Renal pelvis (tissue), 4 donors: ENCODE results near the gene MED26. TPM values are rescaled to one million over a fixed set of nuclear protein-coding genes. Genes with fewer than 3 reads are reported as not detected.
A peak's percentile ranks its signal among the peaks of the same experiment; 100 is the strongest.

Source experiments
- DNase-seq: peaks from one replicate; pipeline ENCODE4 v3.0.0-alpha.2; 2013
- polyA plus RNA-seq, 3 donors: library from polyadenylated mRNA; unstranded; fragments of 120-200 nt; gene quantifications; one replicate each; pipeline ENCODE4 v1.2.1, GENCODE V29; 2013; ENCODE audit not compliant: insufficient read length in 3 of 3

Gene MED26
- polyA plus RNA-seq, 3 donors: 6.7 to 7.6 (median 7.1) TPM

DNA sequence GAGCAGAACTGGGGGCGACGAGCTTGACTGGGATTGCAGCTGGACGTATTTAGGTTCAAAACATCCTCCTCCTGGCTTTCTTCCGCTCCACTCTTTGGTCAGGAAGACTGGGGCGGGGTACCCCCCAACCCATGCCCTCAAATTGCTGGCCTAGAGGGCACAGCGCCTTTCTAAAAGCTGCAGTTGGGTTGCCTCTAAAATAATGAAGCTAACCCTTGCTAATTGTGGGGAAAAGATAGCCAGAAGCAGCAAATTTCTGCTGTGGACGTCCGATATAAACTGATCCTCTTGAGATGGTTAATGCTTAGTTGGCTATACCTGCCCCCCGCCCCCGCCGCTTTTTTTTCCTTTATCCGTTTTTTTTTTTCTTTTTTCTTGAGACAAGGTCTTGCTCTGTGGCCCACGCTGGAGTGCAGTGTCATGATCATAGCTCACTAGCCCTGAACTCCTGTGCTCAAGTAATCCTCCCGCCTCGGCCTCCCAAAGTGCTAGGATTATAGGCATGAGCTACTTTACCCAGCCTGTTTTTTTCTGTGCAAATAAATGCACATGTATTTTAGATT, 85.0 kb downstream of the MED26 start:
- DNase-seq: no peak

DNA sequence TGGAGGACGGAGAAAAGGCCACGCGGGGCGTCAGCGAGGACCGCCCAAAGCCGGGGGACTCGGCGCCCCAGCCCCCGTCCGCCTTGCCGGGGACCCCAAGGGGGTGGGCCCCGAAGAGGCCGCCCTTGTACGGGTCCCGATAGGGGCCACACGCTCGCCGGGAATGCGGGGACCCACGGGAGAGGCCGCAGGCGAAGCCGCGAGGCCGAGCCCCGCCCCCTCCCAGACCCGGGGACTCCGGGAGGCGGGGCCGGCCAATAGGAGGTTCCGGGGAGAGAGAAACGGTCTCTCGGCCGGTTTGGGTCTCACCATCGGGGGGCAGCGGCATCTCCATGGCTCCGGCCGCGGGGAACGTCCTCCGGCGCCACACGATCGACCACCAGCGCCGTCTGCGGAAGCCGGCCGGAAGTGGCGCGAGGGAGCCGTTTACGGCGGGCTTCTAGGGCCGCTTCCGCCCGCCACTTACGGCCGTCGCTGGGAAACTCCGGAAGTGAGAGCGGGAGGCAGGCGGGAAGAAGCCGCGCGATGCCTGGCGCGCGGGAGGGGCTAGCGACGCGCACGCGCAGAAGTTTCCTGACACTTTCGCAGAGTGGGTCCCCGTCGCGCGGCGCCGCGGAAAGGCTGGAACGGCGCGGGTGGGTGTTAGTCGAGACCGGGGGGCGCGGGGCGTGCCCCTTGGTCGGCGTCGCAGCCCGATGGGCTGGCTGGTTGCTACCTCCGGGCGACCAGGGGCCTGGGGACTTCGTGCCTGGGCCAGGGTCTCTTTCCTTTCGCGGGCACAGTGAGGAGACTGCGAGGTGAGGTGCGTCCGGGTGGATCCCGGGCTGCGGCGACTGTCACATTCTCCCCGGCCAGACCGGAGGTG, 85.7 kb downstream of the MED26 start, which contains the start of gene CHERP:
TSS of gene CHERP (minus strand) at position 393 of the 865 bp plus-strand sequence. CDS start at position 334, 59 bp downstream.
- peak; percentile 95 for DNase-seq

DNA sequence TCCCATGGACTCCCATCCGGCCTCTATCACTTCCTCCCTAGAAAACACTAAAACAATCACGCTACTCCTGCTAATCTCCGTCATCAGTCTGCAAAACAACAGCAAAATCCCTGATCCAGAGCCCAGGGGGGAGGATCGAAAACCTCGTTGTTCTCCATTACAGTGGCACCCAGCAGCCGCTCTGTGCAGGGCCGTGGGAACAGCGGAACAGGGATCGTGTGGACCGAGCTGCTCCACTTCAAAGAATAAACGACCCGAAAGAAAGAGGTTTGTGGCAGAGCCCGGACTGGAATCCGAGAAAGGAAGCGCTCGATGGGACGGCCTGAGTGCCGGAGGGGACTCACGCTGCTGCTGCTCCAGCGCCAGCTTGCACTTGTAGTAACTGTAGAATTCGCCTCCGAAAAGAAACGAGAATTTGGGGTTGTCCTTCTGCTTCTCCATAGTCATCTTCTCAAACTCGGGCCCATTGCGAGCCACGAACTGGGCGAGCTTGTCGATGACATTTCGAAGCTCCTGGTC, 86.4 kb downstream of the MED26 start:
- DNase-seq: no peak

DNA sequence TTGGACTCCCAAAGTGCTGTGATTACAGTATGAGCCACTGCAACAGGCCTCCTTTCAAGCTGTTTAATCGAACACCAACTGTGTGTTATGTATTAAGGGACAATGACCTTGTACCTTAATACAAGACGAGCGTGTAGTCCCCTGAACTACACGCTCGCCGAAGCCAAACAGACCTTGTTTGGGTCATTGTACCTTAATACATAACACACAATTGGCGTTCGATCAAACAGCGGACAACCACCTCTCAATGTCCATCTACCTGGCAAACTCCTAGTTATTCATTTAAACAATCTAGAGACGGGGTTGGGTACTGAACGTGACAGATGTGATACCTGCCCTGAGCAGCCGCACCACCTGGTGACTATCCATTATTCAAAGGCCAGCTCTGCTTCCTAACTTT, 87.1 kb downstream of the MED26 start:
- DNase-seq: no peak

DNA sequence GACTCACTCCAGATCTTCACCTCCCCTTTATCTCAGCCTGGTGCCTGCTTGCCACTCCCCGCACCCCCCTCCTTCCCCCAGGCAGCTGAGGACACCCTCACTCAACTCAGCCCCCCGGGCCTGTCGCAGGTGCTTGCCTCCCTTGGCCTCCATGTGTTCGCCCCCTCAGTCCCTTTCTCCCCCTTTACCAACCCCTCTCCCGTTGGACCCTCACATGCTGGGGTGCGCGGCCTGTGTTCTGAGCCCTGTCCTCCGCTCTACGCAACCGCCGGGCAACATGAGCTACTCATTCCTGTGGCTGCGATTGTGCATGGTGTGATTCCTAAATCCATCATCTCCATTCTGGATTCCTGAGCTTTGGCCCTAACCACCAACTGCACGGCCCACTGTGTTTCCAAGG, 90.9 kb downstream of the MED26 start:
- DNase-seq: no peak

DNA sequence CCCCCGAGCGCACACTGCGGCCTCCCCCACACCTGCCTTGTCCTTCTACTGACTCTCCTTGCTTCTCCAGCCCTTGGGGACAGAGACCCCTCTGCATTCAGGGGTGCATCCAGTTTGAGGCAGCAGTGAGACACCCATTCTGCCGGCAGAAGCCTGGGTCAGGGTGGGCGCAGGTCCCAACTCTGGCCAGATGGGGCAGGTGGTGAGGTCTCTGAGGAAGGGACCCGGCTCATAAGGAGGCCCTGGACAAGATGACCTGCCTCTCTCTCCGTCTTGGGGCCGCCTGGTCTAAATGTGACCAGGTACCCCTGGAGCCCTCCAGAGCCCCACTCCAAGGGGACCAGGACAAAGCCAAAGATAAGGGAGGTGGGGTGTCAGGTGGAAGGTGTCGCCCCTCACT, 91.9 kb downstream of the MED26 start:
- no peak for DNase-seq

DNA sequence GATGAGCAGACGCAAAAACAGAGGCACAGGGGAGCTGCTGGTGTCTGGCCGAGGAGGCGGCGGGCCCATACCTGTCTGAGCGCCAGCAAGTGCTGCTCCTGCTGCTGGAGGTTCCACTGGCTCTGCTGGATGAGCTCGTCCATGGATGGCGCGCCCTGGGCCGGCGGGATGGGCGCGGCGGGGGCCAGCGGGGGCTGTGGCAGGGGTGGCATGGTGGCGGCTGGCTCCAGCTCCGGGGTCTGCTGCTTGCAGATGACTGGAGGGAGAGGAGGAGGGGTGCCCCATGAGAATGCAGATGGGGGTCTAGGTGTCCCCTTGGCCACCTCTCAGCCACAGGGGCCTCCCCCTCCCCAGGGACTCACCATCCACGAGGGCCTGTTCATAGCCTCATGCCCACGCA, 92.6 kb downstream of the MED26 start:
- no peak for DNase-seq

DNA sequence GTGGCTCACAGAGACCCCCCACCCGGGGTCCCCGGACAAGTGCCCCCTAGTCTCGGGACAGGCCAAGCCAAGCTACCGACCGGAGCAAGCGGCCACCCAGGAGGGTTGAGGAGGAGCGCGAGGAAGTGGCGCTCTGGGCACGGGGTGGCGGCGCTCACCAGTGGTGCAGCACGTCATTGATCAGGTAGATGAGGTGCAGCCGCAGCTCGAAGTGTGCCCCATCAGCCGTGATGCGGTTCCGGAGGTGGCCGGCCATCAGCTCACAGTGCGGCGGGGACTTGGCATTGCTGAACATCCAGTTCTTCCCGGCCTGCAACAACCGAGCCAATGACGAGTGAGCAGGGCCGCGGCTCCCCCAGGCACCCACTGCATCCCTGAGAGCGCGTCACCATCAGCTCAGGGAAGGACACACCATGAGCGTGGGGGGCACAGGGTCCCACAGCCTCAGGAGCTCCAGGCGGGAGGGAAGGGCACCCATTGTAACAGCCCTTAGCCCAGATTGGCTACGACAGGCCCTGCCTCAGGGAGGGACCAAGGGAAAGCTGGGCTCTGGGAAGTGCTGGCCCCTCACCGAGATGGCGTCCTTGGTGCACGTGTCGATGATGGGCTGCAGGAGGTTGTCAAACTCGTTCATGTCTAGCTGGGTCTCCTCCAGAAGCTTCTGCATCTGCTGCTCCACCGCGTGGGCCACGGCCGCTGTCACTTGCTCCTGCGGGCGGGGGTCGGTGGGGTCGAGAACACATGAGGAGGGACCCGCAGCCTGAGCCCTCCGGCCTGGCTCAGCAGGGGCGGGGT, 95.4 kb downstream of the MED26 start:
- DNase-seq: no peak

DNA sequence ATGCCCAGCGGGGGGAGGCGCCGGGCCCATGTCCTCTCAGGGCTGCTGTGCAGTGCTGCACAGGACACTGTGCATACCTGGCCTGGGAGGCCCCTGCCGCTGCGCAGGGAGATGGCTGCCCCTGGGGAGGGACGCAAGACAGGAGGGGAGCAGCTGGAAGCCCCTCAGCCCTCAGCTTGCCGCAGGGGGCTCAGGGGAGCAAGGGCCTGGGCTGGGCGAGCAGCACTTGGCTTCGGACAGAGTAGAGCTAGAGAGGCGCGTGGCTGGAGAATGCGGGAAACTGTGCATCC, 96.7 kb downstream of the MED26 start:
- no peak for DNase-seq

DNA sequence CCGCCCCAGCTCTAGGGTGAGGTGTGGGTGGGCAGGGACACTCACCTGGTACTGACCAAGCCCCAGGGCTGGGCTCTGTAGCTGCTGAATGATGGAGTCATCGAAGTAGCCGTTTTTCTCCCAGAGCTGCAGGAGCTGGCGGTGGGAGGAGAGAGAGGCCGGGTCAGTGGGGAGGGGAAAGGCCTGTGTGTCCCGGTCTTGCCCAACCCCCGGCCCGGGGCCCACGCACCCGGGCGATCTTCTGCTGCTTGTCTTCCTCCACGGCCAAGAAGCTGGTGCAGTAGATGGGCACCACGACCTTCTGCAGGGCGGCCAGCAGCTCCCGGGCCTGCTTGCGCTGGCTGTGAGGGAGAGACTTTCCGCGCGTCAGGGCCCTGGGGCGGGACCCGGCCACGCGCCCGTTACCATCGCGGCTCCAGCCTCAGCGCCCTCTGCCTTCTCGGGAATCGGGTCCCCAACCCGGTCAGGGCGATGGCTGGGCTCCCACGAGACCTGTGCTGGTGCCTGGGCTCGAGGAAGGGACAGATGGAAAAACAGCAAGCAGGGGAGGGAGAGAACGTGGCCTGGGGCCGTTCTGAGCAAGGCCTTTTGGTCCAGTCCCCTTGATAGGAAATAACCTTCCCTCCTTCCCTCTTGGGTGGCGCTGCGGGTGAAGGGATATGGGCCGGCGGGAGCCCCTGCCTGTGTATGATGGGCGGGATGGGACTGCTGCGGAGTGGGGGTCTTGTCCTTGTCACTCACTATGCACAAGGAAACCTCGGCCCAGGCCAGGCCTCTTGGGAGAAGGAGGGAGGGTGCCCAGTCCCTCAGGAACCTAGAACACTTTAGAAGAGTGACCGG, 97.2 kb downstream of the MED26 start:
- DNase-seq: no peak

DNA sequence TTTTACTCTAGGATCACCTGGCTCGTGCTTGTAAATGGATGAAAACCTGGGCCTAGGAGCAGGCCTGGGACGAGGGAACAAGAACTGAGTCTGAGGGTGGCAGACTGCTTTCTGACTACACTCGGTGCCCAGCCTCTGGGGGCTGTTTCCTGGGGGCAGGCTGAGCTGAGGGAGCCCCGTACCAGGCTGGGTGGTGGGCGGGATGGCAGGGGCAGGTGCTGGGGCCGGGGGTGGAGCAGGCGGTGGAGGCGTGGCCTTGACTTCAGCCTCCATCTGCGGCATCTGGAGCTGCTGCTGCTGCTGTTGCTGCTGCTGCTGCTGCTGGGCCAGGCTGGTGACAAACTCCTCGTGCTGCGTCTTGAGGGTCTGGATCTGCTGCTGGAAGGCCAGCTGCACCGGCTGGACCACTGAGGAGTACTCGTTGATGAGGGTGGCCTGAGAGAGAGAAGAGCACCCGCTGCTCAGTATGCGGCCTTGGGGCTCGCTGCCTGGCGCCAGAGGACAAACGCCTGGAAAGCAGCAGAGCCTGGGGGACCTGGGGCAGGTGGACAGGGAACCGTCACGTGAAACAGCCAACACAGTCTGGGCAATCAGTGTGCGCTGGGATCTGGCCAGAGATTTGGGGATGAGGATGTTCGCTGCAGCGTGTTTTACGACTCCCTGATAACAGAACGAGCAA, 98.4 kb downstream of the MED26 start:
- no peak for DNase-seq

DNA sequence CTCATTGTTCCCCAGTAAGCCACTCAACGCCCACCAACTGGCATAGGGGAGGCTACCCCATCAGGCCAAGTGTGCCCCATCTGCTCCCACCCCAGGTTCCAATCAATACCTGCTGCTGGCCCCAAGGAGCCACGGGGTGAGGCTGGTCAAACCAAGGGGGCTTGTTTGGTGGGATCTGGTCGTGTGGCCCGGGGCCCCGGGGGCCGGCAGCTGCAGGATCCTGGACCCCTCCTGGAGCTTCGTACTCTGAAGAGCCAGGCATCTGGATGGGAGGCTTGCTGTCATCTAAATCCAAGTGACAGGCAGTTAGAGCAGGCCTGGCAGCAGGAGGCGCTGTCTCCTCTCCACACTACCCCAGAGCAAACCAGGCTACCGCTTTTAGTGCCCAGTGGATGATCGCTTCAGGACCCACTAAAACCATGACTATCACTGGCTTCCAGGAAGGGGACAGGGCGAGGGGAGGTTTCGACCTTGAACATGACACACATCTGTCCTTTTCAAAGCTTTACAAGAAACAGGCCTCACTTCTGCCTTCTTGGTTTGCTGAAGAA, 100.0 kb downstream of the MED26 start:
- DNase-seq: no peak

DNA sequence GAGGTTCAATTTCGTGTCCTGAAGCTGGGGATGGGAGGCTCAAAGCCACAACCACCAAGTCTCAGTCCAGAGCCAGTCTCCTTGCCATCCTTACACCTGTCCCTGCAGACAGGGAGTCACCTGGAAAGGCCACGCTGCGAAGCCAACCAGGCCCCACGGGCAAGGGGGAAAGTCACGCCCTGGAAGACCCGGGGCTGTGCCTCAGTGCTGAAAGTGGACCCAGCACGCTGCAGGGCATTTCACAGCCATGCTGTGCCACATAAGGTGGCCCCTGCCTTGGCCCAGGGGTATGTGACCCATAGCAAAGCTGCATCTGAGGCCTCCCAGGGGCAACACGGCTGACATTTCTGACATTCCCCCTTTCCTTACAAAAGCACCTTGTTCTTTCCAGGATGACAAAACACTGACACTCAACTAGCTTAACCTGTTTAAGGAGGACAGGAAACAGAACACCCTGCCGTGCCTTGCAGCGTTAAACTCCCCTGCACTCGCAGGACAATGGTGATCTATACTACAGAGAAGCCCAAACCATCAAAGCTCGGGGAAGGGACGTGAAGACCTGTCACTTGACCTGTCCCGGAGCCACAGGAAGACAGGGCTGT, 100.6 kb downstream of the MED26 start:
- DNase-seq: no peak

DNA sequence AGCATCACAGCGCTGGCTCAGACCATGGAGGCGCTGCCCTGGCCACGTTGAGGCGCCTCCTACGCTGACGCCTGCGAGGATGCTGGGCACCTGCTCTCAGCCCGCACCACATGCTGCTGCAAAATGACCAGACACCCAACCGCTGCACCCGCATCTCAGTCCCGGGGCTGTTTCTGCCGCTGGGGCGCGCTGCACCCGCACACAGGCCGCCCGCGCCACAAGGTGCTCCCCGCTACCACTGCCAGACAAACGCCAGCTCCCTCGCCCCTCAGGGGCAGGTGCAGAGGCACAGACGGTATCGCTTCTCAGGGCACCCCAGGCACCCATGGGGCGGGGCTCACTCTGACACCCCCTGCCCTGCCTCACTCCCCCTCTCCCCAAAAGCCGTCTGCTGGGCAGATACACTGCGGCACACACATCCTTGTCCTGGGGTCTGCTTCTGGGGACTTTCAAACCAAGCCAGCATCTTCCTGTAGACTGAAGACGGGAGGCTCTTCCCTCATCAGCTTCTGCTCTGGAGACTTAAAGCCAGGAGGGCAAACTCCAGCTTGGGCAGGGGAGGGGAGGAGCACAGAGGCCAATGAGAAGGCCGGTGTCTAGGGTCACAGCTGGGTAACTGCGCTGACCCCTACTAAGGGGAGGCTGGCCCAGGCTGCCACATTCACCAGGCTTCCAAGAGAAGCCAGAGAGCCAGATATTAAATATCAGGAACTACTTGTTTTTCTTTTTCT, 102.1 kb downstream of the MED26 start:
- no peak for DNase-seq

DNA sequence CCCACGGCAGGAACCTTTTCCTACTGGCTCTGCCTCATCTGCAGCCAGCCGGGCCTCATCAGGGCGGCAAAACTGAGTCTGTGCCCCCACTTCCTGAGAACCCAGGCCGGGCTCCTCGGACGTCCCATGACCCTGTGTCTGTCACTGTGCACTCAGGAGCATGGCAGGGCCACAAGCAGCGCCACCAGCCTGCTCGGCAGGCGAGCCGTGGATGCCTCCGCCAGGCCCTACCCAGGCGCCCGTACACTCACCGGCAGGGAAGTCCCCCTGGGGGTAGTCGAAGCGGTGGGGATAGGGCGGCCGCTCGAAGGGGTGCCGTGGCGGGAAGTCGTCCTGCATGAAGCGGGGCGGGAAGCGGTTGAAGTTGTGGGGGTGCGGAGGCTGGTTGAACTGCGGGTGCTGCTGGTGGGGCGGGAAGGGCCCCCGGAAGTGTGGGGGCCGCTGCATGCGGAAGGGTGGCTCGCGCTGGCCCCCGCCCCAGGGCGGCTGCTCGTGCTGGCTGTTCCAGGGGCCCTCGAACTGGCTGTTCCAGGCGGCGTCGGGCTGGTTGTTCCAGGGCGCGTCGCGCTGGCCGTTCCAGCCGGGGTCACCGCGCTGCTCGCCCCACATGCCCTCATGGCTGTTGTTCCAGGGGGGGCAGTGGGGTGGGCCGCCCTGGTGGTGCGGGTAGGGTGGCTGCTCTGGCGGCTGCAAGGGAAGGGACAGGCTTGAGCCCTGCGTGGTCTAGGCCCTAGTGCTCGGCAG, 102.8 kb downstream of the MED26 start:
- no peak for DNase-seq
